Measurements from ENCODE around the gene CCDC178. TPM values are rescaled to one million over a fixed set of nuclear protein-coding genes. Genes with fewer than 3 reads are reported as not detected.

The CCDC178 gene
- total and polyA plus RNA-seq, 2 experiments from 2014 or later, result 1.3 TPM; not detected in 1

DNA sequence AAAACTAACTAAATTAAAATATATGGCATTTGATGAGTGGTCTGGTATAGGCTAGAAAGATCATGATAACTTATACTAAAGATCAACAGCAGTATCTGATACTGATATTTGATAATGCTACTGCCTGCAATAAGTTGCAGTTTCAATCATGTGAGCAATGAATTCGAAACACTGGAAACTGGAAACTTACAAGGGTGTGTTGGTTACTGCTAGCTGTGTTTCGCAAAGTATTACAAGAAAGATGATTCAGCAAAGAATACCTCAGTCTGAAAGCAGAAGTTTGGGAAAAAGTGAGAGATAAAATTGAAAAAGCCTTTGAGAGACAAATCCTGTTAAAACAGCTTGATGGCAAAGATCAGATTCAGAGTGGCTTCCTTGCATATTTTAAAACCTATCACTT is 294.5 kb downstream of the CCDC178 start:
- H2AFZ ChIP-seq, result no peak overlapping the region
- H4K20me1 ChIP-seq (ENCODE audit: insufficient read depth, poor library complexity, severe bottlenecking), result no peaks in the 10 kb centered on the region
- H3K9me3 ChIP-seq (ENCODE audit: low read depth), result no peaks in the 10 kb centered on the region
- H3K79me2 ChIP-seq, result no peaks in the 10 kb centered on the region
- H3K4me1 ChIP-seq (ENCODE audit: insufficient read depth), result no peaks in the 10 kb centered on the region
- WGBS (ENCODE audit: low lambda C conversion rate, missing lambda C conversion rate), result 92% methylated on average over 2 of the region's 2 CpGs
- no peak overlapping the region for H3K4me3 ChIP-seq
- no peaks in the 10 kb centered on the region for H3K36me3 ChIP-seq (replicated peaks; ENCODE audit: insufficient read depth, low read depth)
- TF ChIP-seq EZH2 (IDR thresholded peaks at IDR 0.05; ENCODE audit: borderline replicate concordance) (no peak), CTCF (IDR thresholded peaks at IDR 0.05; ENCODE audit: poor library complexity) (no peak), EZH2phosphoT487 (IDR thresholded peaks at IDR 0.05; ENCODE audit: low read depth, severe bottlenecking, unreplicated experiment) (no peak)
- DNase-seq (ENCODE audit: low spot score), result no peak
- no peaks in the 10 kb centered on the region for H3K9me2 ChIP-seq (replicated peaks; ENCODE audit: insufficient read depth)
- H3K27ac ChIP-seq, result no peak overlapping the region
- H3K4me2 ChIP-seq, result no peak overlapping the region
- no peaks in the 10 kb centered on the region for H3K27me3 ChIP-seq

GRCh38 chr18:33135951-33136660 is 304.4 kb downstream of the CCDC178 start:
- Histone ChIP-seq H3K79me2 (no peaks in the 10 kb centered on the region), H3K27ac (no peak overlapping the region), H3K36me3 (replicated peaks; ENCODE audit: insufficient read depth, low read depth) (no peaks in the 10 kb centered on the region), H4K20me1 (ENCODE audit: insufficient read depth, poor library complexity, severe bottlenecking) (no peaks in the 10 kb centered on the region), H3K4me3 (no peak overlapping the region), H3K27me3 (no peaks in the 10 kb centered on the region), H3K4me1 (ENCODE audit: insufficient read depth) (no peaks in the 10 kb centered on the region), H3K4me2 (no peak overlapping the region), H2AFZ (no peak overlapping the region), H3K9me2 (replicated peaks; ENCODE audit: insufficient read depth) (no peaks in the 10 kb centered on the region), H3K9me3 (ENCODE audit: low read depth) (no peaks in the 10 kb centered on the region)
- DNase-seq (ENCODE audit: low spot score), result no peak
- TF ChIP-seq CTCF (IDR thresholded peaks at IDR 0.05; ENCODE audit: poor library complexity), result no peak
- TF ChIP-seq EZH2 (IDR thresholded peaks at IDR 0.05; ENCODE audit: borderline replicate concordance), result no peak
- no peak for TF ChIP-seq EZH2phosphoT487 (IDR thresholded peaks at IDR 0.05; ENCODE audit: low read depth, severe bottlenecking, unreplicated experiment)
- WGBS (ENCODE audit: low lambda C conversion rate, missing lambda C conversion rate), result 78% methylated on average over 2 of the region's 2 CpGs

DNA sequence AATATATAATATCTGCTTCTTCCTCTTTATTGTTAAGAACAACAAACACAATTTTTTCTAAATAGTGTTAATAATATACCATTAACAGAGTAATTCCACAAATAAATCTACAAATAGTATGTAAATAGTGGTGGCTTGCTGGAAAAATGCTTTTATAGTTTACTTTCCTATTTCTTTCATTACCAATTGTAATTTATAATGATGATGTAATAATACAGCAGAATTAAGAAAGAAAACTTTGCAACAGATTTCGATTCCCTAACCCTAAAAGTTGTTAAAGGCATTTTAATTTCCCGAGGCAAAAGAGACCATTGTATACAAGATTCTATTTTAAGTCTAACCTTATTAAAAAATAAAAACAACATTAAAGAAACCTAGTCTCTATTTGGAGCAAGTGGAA is 307.9 kb downstream of the CCDC178 start:
- Histone ChIP-seq H4K20me1 (ENCODE audit: insufficient read depth, poor library complexity, severe bottlenecking) (no peaks in the 10 kb centered on the region), H3K9me2 (replicated peaks; ENCODE audit: insufficient read depth) (no peaks in the 10 kb centered on the region), H3K9me3 (ENCODE audit: low read depth) (no peaks in the 10 kb centered on the region), H3K36me3 (replicated peaks; ENCODE audit: insufficient read depth, low read depth) (no peaks in the 10 kb centered on the region), H3K4me3 (no peak overlapping the region), H3K79me2 (no peaks in the 10 kb centered on the region), H2AFZ (no peak overlapping the region), H3K27me3 (peaks cover 2% of the 10 kb centered on the region), H3K27ac (no peak overlapping the region), H3K4me1 (ENCODE audit: insufficient read depth) (no peaks in the 10 kb centered on the region), H3K4me2 (no peak overlapping the region)
- DNase-seq (ENCODE audit: low spot score), result no peak
- no peak for TF ChIP-seq EZH2 (IDR thresholded peaks at IDR 0.05; ENCODE audit: borderline replicate concordance)
- TF ChIP-seq EZH2phosphoT487 (IDR thresholded peaks at IDR 0.05; ENCODE audit: low read depth, severe bottlenecking, unreplicated experiment), result no peak
- no peak for TF ChIP-seq CTCF (IDR thresholded peaks at IDR 0.05; ENCODE audit: poor library complexity)
- 82% methylated on average over 2 of the region's 2 CpGs for WGBS (ENCODE audit: low lambda C conversion rate, missing lambda C conversion rate)
